GM21367 (cell line): ENCODE results near the gene THPO.

Experiments used
- ATAC-seq: cut with Tn5 transposase; IDR thresholded peaks from one replicate; pipeline ENCODE4 v1.9.1; 2021; ENCODE audit not compliant: unreplicated experiment

Gene THPO

DNA sequence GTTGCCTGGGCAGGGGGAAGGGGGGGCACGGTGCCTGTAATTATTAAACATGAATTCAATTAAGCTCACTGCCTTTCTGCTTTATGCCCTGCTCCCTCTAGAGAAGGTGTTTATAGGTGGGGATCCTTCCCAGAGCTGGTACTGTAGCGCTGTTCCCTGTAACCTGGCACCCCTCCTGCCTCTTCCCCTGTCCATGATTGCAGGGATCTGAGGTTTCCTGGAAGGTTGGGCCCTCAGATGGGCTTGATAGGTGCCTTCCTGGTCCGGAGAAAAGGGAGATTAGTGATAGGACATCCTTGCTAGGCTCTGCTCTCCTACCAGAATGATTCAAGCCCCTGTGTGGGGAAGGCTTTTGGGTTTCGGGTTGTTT lies 42.7 kb downstream of the THPO start:
- ATAC-seq = no peak

DNA sequence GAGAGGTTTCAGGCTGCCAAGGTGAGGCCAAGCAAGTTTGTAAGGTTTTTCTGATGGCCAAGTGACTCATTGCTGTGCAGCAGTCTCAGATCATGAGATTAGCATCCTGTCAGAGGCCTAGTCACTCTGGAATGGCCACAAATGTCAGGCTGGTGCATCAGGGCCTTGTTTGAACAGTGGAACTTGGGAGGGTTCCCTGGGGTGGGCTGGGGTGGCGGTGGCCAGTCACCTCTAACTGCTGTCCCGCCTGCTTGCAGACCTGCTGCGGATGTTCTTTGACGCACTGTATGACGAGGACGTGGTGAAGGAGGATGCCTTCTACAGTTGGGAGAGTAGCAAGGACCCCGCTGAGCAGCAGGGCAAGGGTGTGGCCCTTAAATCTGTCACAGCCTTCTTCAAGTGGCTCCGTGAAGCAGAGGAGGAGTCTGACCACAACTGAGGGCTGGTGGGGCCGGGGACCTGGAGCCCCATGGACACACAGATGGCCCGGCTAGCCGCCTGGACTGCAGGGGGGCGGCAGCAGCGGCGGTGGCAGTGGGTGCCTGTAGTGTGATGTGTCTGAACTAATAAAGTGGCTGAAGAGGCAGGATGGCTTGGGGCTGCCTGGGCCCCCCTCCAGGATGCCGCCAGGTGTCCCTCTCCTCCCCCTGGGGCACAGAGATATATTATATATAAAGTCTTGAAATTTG lies 43.4 kb downstream of the THPO start:
- ATAC-seq = no peak

DNA sequence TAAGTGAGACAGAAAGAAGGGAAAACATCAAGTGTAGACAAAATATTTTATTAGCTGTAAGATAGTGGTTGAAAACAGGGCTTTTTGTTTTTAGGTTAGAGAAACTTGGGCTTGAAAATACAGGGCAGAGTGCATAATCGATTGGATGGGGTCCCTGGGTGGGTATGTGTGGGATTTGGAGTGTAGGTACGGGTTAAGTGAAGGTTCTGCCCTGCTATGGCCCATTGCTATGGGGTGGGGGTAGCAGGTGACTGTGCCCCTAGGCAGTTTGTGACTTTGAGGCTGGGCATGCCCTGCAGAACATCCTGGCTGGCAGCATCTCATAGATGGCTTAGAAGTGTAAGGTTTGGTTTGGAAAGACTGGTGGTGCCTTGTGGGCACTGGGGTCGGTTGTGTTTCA lies 44.3 kb downstream of the THPO start:
- ATAC-seq = no peak

DNA sequence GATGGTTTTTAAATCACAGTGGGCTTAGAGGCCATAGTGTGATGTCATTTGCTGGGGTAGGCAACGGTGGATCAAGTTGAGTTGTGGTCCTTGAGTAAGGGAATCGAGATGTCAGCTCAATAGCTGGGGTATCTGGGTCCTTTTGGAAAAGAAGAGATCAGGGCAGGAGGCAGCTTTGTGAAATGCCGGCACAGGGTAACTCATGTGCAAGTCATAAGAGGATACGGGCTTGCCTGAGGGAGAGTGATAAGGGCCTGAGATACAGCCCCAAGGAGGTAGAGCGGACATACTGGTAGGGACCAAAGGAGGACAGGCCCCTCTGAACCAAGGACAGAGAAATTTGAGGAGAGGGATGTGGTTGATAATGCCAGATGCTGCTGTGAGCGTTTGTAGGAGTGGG lies 44.8 kb downstream of the THPO start:
- ATAC-seq = no peak

DNA sequence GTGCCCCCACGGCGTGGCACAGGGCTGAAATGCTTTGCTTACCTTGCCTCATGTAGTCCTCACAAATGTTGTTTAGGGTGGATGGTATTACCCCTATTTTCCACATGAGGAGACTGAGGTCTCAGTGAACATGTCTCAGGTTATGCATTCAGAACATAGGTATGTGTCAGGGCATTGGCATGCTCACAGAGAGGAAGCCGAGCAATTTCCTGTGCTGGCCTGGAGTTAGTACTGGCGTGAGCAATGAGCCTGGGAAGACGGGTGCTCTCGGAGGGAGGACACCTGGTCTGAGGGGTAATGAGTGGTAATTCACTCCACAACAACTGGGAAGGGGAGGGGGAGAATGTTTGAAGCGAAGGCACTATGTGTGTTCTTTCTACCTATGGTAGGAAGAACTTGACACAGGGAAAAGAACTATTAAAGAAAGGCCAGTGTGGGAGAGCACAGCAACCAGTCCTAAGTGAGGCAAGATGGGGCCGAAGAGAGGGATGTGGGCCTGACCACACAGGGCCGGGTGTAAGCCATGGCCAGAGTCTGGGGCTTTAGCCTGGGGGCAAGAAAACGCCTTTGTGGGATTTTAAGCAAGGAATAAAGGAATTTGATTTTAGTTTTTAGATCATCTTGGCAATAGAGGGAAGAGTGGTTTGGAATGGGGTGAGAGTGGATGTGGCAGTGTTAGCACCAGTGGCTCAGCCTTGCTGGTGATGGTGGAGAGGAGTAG lies 45.5 kb downstream of the THPO start:
- ATAC-seq = no peak

DNA sequence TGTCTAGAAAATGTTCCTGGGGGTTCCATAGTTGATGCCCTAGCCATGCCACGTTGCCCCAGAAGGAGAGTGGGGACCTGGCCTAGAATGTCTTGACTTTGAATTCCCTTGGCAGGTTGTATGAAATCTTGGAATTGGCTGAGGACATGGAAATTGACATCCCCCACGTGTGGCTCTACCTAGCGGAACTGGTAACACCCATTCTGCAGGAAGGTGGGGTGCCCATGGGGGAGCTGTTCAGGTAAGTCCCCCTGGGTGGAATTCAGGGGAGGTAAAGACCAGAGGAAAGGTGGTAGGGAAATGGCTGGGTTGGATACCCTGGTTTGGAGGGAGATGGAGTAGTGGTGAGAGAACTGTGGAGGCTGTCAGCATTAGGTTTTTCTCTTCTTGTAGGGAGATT lies 49.5 kb downstream of the THPO start:
- no peak for ATAC-seq

DNA sequence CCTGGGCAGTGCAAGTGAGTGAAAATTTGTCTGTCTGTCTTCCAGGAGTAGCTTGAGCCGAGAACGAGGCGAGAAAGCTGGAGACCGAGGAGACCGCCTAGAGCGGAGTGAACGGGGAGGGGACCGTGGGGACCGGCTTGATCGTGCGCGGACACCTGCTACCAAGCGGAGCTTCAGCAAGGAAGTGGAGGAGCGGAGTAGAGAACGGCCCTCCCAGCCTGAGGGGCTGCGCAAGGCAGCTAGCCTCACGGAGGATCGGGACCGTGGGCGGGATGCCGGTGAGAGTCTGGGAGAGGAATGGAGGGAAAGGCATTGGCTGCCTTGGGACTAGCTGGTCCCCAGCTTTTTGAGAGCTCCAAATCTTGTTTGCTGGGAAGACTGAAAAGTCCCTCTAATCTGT lies 50.8 kb downstream of the THPO start:
- ATAC-seq = no peak

DNA sequence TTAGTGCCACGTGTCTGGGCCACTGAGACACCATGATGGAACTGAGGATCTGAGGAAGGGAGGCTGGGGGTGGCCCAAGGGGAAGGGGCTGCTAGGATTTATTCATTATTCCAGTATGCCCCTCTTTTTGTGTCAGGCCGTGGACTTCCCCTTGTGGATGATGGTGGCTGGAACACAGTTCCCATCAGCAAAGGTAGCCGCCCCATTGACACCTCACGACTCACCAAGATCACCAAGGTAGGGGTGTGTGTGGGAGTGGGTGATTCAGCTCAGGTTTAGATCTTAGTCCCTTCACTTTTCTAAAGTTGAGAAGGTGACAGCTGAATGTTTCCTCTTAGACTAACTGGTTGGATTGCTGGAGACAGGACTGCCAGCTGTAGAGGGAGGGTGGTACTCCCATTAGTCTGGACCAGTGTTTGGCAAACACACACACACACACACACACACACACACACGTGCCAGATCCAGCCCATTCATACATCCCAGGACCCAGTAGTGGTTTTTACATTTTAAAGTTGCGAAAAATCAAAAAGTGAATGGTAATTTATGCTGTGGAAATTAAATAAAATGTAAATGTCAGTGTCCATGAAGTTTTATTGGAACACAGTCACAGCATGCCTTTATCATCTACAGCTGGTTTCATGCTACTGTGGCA lies 52.2 kb downstream of the THPO start:
- ATAC-seq = no peak

DNA sequence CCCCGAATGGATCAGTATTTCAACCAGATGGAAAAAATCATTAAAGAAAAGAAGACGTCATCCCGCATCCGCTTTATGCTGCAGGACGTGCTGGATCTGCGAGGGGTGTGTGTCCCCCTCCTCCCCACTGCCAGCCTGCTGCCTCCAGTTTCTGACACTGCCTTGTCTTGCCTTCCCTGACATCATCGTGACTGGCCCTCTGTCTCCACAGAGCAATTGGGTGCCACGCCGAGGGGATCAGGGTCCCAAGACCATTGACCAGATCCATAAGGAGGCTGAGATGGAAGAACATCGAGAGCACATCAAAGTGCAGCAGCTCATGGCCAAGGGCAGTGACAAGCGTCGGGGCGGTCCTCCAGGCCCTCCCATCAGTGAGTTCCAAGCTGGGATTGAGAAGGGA lies 52.7 kb downstream of the THPO start:
- ATAC-seq = no peak

DNA sequence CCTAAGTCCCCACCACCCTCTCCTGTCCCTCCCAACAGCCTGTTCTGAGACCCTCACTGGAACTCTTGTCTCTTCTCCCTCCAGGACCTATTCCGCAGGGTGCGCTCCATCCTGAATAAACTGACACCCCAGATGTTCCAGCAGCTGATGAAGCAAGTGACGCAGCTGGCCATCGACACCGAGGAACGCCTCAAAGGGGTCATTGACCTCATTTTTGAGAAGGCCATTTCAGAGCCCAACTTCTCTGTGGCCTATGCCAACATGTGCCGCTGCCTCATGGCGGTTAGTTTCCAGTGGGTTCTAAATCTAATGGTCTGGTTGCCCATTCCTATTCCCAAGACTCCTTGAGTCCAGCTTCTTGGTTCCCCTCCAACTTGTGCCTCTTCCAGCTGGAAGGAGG lies 54.3 kb downstream of the THPO start:
- ATAC-seq = no peak

DNA sequence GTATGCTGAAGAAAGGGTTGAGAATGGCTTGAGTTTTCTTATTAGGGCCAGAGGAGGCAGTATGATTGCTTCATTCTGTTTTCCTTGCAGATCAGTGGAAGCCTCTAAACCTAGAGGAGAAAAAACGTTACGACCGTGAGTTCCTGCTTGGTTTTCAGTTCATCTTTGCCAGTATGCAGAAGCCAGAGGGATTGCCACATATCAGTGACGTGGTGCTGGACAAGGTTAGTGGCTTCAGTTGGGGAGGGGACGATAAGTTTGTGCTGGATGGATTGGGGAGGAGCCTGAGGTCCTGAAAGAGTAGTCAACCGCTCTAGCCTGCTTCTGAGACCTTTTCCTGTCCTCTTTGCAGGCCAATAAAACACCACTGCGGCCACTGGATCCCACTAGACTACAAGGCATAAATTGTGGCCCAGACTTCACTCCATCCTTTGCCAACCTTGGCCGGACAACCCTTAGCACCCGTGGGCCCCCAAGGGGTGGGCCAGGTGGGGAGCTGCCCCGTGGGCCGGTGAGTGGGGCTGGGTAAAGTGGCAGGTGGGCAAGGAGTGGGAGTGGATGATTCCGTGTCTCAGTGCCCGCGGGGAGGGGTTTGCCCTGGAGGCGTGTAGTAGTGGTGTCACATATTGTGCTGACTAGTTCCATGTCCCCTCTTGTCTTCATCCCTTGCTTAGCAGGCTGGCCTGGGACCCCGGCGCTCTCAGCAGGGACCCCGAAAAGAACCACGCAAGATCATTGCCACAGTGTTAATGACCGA lies 55.1 kb downstream of the THPO start:
- ATAC-seq = no peak
